ENCODE data around the gene CATSPER2. TPM values are rescaled to one million over a fixed set of nuclear protein-coding genes. Genes with fewer than 3 reads are reported as not detected.
"Not testable (repeated sequence)": the region's sequence is repeated elsewhere in the genome, so short reads cannot be mapped to it uniquely, and the experiment has no call there.

The CATSPER2 gene
- polyA plus RNA-seq, 1 donor, result 11.9 TPM

DNA sequence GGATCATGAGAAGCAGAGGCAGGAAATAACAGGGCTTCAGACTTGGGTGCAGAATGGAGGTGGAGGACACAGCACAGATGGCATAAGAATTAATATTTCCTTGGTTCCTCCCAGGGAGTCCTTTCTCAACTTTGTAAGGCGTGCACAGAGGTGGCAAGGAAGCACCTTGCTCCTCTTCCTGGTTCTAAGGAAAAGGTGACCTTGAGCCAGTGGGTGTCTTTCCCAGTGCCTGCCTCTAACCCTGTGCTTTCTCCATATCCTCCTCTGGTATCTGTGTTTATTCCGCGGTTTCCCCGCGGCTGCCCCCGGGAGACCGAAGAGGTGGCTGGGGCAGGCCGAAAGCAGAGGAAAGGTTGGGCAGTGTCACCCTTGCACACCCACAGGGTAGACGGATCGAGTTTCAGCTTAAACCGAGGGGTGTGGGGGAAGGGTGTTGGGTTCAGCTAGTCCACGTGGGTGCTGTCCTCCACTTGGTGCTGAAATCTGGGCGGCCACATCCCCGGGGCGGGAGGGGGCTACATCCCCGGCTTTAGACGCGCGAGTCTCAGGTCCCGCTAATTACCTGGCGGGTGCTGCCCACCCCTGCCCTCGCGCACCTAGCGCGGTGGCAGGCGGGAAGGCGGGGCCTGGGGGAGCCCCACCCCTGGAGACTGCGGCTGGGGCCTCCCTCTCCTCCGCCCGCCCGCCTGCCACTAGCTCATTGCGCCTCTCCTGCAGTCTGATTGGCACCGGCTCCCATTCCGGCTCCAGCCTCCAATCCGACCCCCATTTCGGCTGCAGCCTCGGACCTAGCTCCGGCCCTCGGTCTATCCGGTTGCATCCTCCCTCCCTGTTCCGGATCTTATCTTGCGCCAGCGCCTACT is 55.1 kb downstream of the CATSPER2 start, which contains the start of gene CKMT1B:
Gene CKMT1B, plus strand, starts transcription at position 700 of the 863 bp plus-strand sequence. CDS start 192 bp downstream, outside the sequence.
- not testable (repeated sequence) for DNase-seq

- not testable (repeated sequence) for DNase-seq
These were observed 55.8 kb downstream of the CATSPER2 start for GRCh38 chr15:43592841-43593240.

DNA sequence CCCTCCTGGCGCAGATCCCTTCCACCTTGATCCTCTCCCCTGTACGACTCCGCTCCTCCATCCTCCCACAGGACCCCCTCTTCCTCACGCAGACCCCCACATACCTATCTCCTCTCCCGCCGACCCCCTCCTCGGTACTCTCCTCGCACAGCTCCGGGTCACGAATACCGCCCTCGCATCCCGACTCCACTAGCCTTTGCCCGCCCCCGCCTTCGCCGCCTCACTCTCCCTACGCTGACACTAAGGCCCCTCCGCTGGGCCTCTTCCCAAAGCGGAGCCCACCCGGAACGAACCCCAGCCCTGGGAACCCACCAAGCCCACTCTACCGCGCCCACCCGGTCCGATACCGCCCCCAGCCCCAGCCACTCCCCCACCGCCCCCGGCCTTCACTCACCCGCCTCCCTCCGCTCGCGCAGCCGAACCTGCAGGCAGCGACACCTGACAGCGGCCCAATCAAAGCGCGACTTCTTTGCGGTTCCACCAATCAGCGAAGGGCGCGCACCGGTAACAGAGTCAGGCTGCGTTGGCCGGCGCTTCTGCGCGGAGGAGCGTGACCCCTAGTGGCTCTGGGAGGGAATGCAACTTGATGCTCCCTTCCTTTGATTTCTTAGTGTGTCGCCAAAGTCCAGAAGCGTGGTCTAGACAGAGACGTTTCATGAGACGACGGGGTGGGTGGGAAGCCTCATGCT is 58.7 kb downstream of the CATSPER2 start, which contains the start of gene PPIP5K1:
Gene PPIP5K1, minus strand, starts transcription at position 431 of the 689 bp plus-strand sequence. CDS start 5,704 bp downstream, outside the sequence.
- DNase-seq, result not testable (repeated sequence)

Other genes starting within 250 kb of the CATSPER2 start
- gene TP53BP1, start 155.7 kb downstream of the CATSPER2 start, polyA plus RNA-seq (ENCODE audit: insufficient read length), result 110 TPM
- gene MAP1A, start 131.2 kb downstream of the CATSPER2 start, polyA plus RNA-seq (ENCODE audit: insufficient read length), result 9.3 TPM
- gene PPIP5K1, start 58.6 kb downstream of the CATSPER2 start, polyA plus RNA-seq (ENCODE audit: insufficient read length), result 37.2 TPM
- gene CKMT1B, start 54.8 kb downstream of the CATSPER2 start, polyA plus RNA-seq (ENCODE audit: insufficient read length), result 3.4 TPM
- 1.8 TPM for gene STRC, start 30.0 kb downstream of the CATSPER2 start, polyA plus RNA-seq (ENCODE audit: insufficient read length)
- 2.5 TPM for gene CKMT1A, start 45.0 kb upstream of the CATSPER2 start, polyA plus RNA-seq (ENCODE audit: insufficient read length)
- gene PDIA3, start 97.6 kb upstream of the CATSPER2 start, polyA plus RNA-seq (ENCODE audit: insufficient read length), result 569 TPM
- 4.6 TPM for gene ELL3, start 128.1 kb upstream of the CATSPER2 start, polyA plus RNA-seq (ENCODE audit: insufficient read length)
- gene SERF2, start 143.5 kb upstream of the CATSPER2 start, polyA plus RNA-seq (ENCODE audit: insufficient read length), result 529 TPM
- not detected for gene SERINC4, start 151.4 kb upstream of the CATSPER2 start, polyA plus RNA-seq (ENCODE audit: insufficient read length)
- 21.6 TPM for gene HYPK, start 151.8 kb upstream of the CATSPER2 start, polyA plus RNA-seq (ENCODE audit: insufficient read length)
- 65.8 TPM for gene MFAP1, start 175.8 kb upstream of the CATSPER2 start, polyA plus RNA-seq (ENCODE audit: insufficient read length)
- gene WDR76, start 178.2 kb upstream of the CATSPER2 start, polyA plus RNA-seq (ENCODE audit: insufficient read length), result 20.4 TPM